SU-DHL-6 (cell line): ENCODE measurements around the gene TMEM33.

Experiments
- CTCF ChIP-seq: fragments of 200-600 bp; sonication (generic); IDR thresholded peaks from one replicate; pipeline ENCODE4 v1.5.1; 2017; ENCODE audit warnings: antibody characterized with exemption, mild to moderate bottlenecking, low read length, moderate library complexity; ENCODE audit not compliant: insufficient read depth, poor library complexity, severe bottlenecking
- EZH2phosphoT487 ChIP-seq: fragments of 200-600 bp; sonication (generic), shearing (Covaris generic); conservative IDR thresholded peaks from 2 replicates; pipeline ENCODE4 v1.6.1; 2018; ENCODE audit warnings: mild to moderate bottlenecking, antibody characterized with exemption, low read length, moderate library complexity, mixed read lengths

GRCh38 chr4:41967392-41967791 is 32.2 kb downstream of the TMEM33 start:
- no peak for TF ChIP-seq CTCF
- TF ChIP-seq EZH2phosphoT487, result no peak
